Mononuclear cell (primary cell): ENCODE data around the gene RASGRF1. TPM values are rescaled to one million over a fixed set of nuclear protein-coding genes. Genes with fewer than 3 reads are reported as not detected.

Experiments used
- H3K27me3 ChIP-seq: 2 replicates; pipeline ENCODE4 v1.6.0; 2011; ENCODE audit warnings: low read length, control low read depth; ENCODE audit not compliant: insufficient read depth
- H3K4me1 ChIP-seq: 2 replicates; pipeline ENCODE4 v1.5.1; 2011; ENCODE audit warnings: mild to moderate bottlenecking, low read length, control low read depth; ENCODE audit not compliant: insufficient read depth
- H3K4me3 ChIP-seq: 2 replicates; pipeline ENCODE4 v1.5.1; 2011; ENCODE audit warnings: mild to moderate bottlenecking, low read length, moderate library complexity
- H3K9me3 ChIP-seq: 2 replicates; pipeline ENCODE4 v1.5.1; 2011; ENCODE audit warnings: low read depth, mild to moderate bottlenecking, control low read depth, low read length
- total RNA-seq: library from RNA; depleted of rRNA; stranded (reverse); fragments of >200 nt; gene quantifications from one replicate; pipeline ENCODE4 v1.2.3, GENCODE V29; 2012

The RASGRF1 gene
- total RNA-seq, result not detected

- Histone ChIP-seq H3K4me3 (no peak within 1 kb of the TSS), H3K4me1 (no peaks in the 10 kb centered on the region), H3K27me3 (peaks cover 62% of the 10 kb centered on the region), H3K9me3 (no peaks in the 10 kb centered on the region)
Measured at GRCh38 chr15:79090487-79091203, at the start of gene RASGRF1. RASGRF1 (minus strand) TSS chr15:79090780; CDS start chr15:79090498, 282 bp downstream.

- Histone ChIP-seq H3K9me3 (no peaks in the 10 kb centered on the region), H3K4me1 (no peaks in the 10 kb centered on the region), H3K4me3 (no peak overlapping the region), H3K27me3 (peaks cover 6% of the 10 kb centered on the region)
Measured at GRCh38 chr15:79136434-79137046, 46.0 kb upstream of the RASGRF1 start.

GRCh38 chr15:79133309-79133708, 42.7 kb upstream of the RASGRF1 start:
- H3K9me3 ChIP-seq, result no peaks in the 10 kb centered on the region
- no peak overlapping the region for H3K4me3 ChIP-seq
- no peaks in the 10 kb centered on the region for H3K4me1 ChIP-seq
- H3K27me3 ChIP-seq, result peaks cover 4% of the 10 kb centered on the region

- Histone ChIP-seq H3K27me3 (peaks cover 4% of the 10 kb centered on the region), H3K4me3 (no peak overlapping the region), H3K9me3 (no peaks in the 10 kb centered on the region), H3K4me1 (no peaks in the 10 kb centered on the region)
Measured at GRCh38 chr15:79132770-79133169, 42.2 kb upstream of the RASGRF1 start.

GRCh38 chr15:79132361-79132760, 41.8 kb upstream of the RASGRF1 start:
- H3K4me3 ChIP-seq, result no peak overlapping the region
- H3K4me1 ChIP-seq, result no peaks in the 10 kb centered on the region
- H3K27me3 ChIP-seq, result peaks cover 4% of the 10 kb centered on the region
- H3K9me3 ChIP-seq, result no peaks in the 10 kb centered on the region

- H3K27me3 ChIP-seq, result peaks cover 4% of the 10 kb centered on the region
- H3K4me1 ChIP-seq, result no peaks in the 10 kb centered on the region
- no peak overlapping the region for H3K4me3 ChIP-seq
- no peaks in the 10 kb centered on the region for H3K9me3 ChIP-seq
Measured at GRCh38 chr15:79130535-79131130, 40.1 kb upstream of the RASGRF1 start.

- Histone ChIP-seq H3K4me1 (no peaks in the 10 kb centered on the region), H3K4me3 (no peak overlapping the region), H3K9me3 (no peaks in the 10 kb centered on the region), H3K27me3 (no peaks in the 10 kb centered on the region)
Measured at GRCh38 chr15:79129235-79129634, 38.7 kb upstream of the RASGRF1 start.

- no peaks in the 10 kb centered on the region for H3K27me3 ChIP-seq
- no peaks in the 10 kb centered on the region for H3K9me3 ChIP-seq
- no peaks in the 10 kb centered on the region for H3K4me1 ChIP-seq
- H3K4me3 ChIP-seq, result no peak overlapping the region
Measured at GRCh38 chr15:79128556-79128955, 38.0 kb upstream of the RASGRF1 start.

GRCh38 chr15:79124388-79124787, 33.8 kb upstream of the RASGRF1 start:
- Histone ChIP-seq H3K27me3 (no peaks in the 10 kb centered on the region), H3K4me3 (no peak overlapping the region), H3K4me1 (no peaks in the 10 kb centered on the region), H3K9me3 (no peaks in the 10 kb centered on the region)

GRCh38 chr15:79122991-79123390, 32.4 kb upstream of the RASGRF1 start:
- no peaks in the 10 kb centered on the region for H3K4me1 ChIP-seq
- no peaks in the 10 kb centered on the region for H3K27me3 ChIP-seq
- H3K4me3 ChIP-seq, result no peak overlapping the region
- H3K9me3 ChIP-seq, result no peaks in the 10 kb centered on the region

- no peaks in the 10 kb centered on the region for H3K27me3 ChIP-seq
- H3K4me1 ChIP-seq, result no peaks in the 10 kb centered on the region
- no peak overlapping the region for H3K4me3 ChIP-seq
- H3K9me3 ChIP-seq, result no peaks in the 10 kb centered on the region
Measured at GRCh38 chr15:79122391-79122790, 31.8 kb upstream of the RASGRF1 start.

GRCh38 chr15:79121571-79121970, 31.0 kb upstream of the RASGRF1 start:
- H3K4me3 ChIP-seq, result no peak overlapping the region
- H3K27me3 ChIP-seq, result no peaks in the 10 kb centered on the region
- no peaks in the 10 kb centered on the region for H3K9me3 ChIP-seq
- no peaks in the 10 kb centered on the region for H3K4me1 ChIP-seq

GRCh38 chr15:79117442-79118204, 27.0 kb upstream of the RASGRF1 start:
- H3K4me1 ChIP-seq, result no peaks in the 10 kb centered on the region
- H3K27me3 ChIP-seq, result no peaks in the 10 kb centered on the region
- no peak overlapping the region for H3K4me3 ChIP-seq
- H3K9me3 ChIP-seq, result no peaks in the 10 kb centered on the region

- Histone ChIP-seq H3K27me3 (no peaks in the 10 kb centered on the region), H3K4me1 (no peaks in the 10 kb centered on the region), H3K9me3 (no peaks in the 10 kb centered on the region), H3K4me3 (no peak overlapping the region)
Measured at GRCh38 chr15:79116771-79117170, 26.2 kb upstream of the RASGRF1 start.

- Histone ChIP-seq H3K4me3 (no peak overlapping the region), H3K4me1 (no peaks in the 10 kb centered on the region), H3K9me3 (no peaks in the 10 kb centered on the region), H3K27me3 (no peaks in the 10 kb centered on the region)
Measured at GRCh38 chr15:79115986-79116665, 25.5 kb upstream of the RASGRF1 start.
